ENCODE results near the gene UTP25.
"Not testable (repeated sequence)": the region's sequence is repeated elsewhere in the genome, so short reads cannot be mapped to it uniquely, and the experiment has no call there.

DNA sequence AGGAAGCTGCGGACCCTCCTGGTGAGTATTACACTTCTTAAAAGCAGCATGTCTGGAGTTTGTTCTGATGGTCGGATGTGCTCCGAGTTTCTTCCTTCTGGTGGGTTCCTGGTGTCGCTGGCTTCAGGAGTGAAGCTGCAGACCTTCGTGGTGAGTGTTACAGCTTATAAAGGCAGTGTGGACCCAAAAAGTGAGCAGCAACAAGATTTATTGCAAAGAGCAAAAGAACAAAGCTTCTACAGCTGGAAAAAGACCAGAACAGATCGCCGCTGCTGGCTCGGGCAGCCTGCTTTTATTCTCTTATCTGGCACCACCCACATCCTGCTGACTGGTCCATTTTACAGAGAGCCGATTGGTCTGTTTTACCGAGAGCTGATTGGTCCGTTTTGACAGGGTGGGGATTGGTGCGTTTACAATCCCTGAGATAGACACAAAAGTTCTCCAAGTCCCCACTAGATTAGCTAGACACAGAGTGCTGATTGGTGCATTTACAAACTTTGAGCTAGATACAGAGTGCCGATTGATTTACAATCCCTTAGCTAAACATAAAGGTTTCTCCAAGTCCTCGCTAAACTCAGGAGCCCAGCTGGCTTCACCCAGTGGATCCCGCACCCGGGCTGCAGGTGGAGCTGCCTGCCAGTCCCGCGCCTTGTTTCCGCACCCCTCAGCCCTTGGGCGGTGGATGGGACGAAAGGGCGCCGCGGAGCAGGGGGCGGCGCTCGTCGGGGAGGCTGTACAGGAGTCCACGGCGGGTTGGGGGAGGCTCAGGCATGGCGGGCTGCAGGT, 60.7 kb downstream of the UTP25 start:
- TF ChIP-seq CTCF (IDR thresholded peaks at IDR 0.05); POLR2A (IDR thresholded peaks at IDR 0.05; ENCODE audit: low read depth): not testable (repeated sequence)
